GM12801 (cell line): Measurements from ENCODE around the gene MOB2.

Source experiments
- TF ChIP-seq, protein P1 (sequence below): IDR thresholded peaks from one replicate; pipeline ENCODE4 v1.5.1; 2011; ENCODE audit warnings: control low read depth; ENCODE audit not compliant: insufficient read length; ENCODE audit errors: extremely low read depth

Gene MOB2

GRCh38 chr11:1486054-1486825, at the start of gene MOB2:
TSS of gene MOB2 (minus strand) at chr11:1486779. CDS start at chr11:1486556, 223 bp downstream.
- TF ChIP-seq, protein P1, sequence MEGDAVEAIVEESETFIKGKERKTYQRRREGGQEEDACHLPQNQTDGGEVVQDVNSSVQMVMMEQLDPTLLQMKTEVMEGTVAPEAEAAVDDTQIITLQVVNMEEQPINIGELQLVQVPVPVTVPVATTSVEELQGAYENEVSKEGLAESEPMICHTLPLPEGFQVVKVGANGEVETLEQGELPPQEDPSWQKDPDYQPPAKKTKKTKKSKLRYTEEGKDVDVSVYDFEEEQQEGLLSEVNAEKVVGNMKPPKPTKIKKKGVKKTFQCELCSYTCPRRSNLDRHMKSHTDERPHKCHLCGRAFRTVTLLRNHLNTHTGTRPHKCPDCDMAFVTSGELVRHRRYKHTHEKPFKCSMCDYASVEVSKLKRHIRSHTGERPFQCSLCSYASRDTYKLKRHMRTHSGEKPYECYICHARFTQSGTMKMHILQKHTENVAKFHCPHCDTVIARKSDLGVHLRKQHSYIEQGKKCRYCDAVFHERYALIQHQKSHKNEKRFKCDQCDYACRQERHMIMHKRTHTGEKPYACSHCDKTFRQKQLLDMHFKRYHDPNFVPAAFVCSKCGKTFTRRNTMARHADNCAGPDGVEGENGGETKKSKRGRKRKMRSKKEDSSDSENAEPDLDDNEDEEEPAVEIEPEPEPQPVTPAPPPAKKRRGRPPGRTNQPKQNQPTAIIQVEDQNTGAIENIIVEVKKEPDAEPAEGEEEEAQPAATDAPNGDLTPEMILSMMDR: no peak

DNA sequence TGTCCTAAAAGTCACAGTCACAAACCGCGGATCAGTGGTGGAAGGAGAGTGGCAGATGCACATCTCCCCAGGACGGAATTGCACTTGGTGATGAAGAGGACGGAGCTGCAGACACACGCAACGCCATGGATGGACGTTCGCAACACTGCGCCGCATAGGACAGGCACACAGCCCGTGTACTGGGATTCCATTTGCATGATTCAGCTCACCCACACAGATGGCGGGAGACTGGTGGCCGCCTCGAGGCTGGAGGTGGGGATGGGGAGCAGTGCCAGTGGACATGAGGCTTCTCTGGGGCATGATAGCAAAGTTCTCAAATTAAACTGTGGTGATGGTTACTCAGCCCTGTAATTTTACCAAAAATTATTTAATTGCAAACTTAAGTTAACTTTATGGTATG, 48.1 kb upstream of the MOB2 start:
- TF ChIP-seq, protein P1: no peak

DNA sequence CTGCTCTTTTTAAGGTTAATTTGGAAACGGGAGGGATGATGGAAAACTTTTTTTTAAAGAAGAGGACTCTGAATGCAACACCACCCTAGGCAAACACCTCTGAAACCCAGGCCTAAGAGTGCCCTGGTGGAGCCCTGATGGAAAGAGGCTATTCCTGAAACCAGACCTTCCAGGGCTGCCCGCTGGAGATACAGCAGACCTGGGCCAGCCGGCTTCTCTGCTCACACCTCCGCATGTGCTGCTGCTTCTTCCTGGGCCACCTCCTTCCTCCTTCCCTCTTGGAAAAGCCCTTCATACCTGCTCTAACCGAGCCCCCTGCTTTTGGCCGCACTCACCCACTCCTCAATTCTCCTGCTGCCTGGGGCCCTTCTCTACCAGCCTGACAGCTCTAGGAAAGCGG, 47.6 kb upstream of the MOB2 start:
- TF ChIP-seq, protein P1: no peak

DNA sequence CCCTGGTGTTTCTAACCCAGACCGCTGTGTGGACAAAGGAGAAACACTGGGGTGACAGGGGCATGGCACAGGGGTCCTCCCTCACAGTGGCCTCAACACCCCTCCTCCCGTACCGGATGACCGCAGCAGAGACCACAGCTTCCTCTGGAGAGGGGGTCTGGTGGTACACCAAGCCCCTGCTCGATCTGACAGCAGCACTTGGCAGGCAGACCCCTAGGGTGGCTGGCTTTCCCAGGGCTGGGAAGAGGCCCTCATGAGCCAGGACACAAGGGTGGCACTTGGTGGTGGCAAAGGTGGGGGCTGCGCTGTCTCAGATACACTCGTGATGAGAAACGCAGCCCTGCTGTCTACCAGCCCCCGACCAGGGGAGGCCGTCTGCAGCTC, 46.8 kb upstream of the MOB2 start:
- TF ChIP-seq, protein P1: no peak

GRCh38 chr11:1532606-1533341, 46.2 kb upstream of the MOB2 start:
- TF ChIP-seq, protein P1: no peak

DNA sequence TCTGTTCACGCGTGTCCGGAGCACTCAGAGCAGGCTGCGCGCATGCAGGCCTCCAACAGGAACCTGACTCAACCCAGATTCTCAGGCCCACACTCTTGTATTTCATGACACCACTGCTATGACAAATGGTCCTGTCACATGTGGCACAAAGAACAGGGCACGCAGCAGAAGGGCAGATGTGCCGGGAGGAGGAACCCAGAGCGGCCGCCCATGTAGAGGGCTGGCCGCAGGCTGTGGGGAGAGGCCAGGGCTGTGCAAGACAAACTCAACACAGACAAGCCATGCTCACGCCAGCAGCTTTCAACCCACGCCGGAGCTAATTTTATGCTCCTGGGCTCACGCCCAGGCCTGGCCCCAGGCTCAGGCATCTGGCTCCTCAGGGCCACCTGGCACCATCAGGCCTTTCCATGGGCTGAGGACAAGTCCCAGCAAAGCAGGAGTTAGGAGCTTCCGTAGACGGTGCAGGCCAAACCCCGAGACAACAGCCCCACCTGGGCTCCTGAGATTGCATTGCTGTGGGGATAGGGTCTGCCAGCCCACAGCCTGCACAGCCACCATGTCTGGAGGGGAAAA, 45.5 kb upstream of the MOB2 start:
- TF ChIP-seq, protein P1: no peak

DNA sequence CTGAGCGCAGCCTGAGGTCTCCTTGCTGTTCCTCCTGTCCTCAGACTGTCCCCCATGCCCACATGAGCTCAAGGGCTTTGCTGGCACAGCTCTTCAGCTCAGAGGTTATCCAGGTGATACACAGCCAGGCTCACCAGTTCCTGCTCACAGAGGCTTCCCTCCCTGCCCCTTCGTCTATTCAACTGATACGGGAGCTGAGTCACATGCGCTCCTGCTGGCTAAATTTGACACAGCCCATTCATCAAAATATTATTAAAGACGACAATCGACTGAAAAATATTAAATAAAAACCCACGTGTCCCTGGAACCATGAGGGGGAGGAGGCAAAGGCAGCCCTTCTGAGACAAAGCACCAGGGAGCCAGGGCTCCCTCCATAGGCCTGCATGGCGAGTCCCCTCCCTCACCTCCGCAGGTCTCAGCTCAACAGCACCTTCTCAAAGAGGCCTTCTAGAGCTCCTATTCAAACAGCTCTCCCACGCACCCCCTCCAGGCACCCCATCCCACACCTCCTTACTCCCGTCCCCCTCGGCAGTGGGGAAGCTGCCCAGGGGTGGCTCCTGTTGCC, 45.0 kb upstream of the MOB2 start:
- TF ChIP-seq, protein P1: no peak
